DMS153 (cell line): ENCODE measurements around the gene OSM.
"Not testable (repeated sequence)": the region's sequence is repeated elsewhere in the genome, so short reads cannot be mapped to it uniquely, and the experiment has no call there.

Source experiments
- DNase-seq: peaks from one replicate; lab custom pipeline; 2025; lab: John Stamatoyannopoulos, UW

Gene OSM

GRCh38 chr22:30226192-30226832 is 40.3 kb downstream of the OSM start:
- DNase-seq: no peak

GRCh38 chr22:30225220-30225927 is 41.3 kb downstream of the OSM start:
- no peak for DNase-seq

GRCh38 chr22:30224161-30224857 is 42.3 kb downstream of the OSM start:
- DNase-seq: no peak

- no peak for DNase-seq
Measured at GRCh38 chr22:30223303-30223702, 43.3 kb downstream of the OSM start.

GRCh38 chr22:30222321-30222720 is 44.3 kb downstream of the OSM start:
- DNase-seq: no peak

- no peak for DNase-seq
Measured at GRCh38 chr22:30221121-30221992, 45.3 kb downstream of the OSM start.

GRCh38 chr22:30220338-30221012 is 46.2 kb downstream of the OSM start:
- no peak for DNase-seq

- no peak for DNase-seq
Measured at GRCh38 chr22:30219668-30220278, 46.9 kb downstream of the OSM start.

- no peak for DNase-seq
Measured at GRCh38 chr22:30219049-30219654, 47.5 kb downstream of the OSM start.

- DNase-seq: no peak
Measured at GRCh38 chr22:30217698-30218560, 48.7 kb downstream of the OSM start.

GRCh38 chr22:30216710-30217109 is 49.9 kb downstream of the OSM start:
- DNase-seq: no peak

- DNase-seq: not testable (repeated sequence)
Measured at GRCh38 chr22:30216272-30216671, 50.4 kb downstream of the OSM start.

GRCh38 chr22:30214703-30215407 is 51.8 kb downstream of the OSM start:
- peak; percentile 21 for DNase-seq

GRCh38 chr22:30212996-30213441 is 53.6 kb downstream of the OSM start:
- no peak for DNase-seq
